ENCODE results near the gene KMO.

DNA sequence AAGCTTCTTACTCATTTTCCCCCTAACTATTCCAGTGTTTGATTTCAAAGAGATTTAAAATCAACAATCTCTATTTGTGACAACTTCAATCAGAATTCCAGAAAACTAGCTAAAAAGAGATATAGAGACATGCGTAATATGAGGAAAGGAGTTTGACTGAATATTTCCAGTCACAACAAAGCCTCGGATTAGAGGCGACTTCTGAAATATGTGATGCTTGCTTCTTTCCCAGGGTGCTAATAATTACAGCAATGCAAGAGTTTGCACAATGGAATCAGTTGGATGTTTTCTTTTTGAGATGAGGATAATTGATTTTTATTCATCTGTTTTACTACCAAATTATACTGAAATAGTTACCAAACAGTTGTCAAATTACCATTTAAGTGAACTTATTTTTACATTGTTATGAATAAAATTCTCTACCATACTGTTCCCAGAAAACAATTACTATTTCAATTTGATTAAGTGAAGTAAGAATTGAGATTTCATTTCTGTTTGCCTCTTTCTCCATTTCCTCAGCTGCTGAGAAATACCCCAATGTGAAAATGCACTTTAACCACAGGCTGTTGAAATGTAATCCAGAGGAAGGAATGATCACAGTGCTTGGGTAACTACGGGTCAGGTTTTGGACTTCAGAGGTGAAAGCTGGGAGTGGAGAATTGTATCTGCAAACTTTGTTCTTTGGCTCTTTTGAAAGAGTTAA, 28.1 kb downstream of the KMO start:
- TF ChIP-seq EP300 (IDR thresholded peaks at IDR 0.05) (no peak), POLR2A (IDR thresholded peaks at IDR 0.05) (no peak), POLR2AphosphoS5 (IDR thresholded peaks at IDR 0.05) (no peak)
- TF ChIP-seq, protein P1, sequence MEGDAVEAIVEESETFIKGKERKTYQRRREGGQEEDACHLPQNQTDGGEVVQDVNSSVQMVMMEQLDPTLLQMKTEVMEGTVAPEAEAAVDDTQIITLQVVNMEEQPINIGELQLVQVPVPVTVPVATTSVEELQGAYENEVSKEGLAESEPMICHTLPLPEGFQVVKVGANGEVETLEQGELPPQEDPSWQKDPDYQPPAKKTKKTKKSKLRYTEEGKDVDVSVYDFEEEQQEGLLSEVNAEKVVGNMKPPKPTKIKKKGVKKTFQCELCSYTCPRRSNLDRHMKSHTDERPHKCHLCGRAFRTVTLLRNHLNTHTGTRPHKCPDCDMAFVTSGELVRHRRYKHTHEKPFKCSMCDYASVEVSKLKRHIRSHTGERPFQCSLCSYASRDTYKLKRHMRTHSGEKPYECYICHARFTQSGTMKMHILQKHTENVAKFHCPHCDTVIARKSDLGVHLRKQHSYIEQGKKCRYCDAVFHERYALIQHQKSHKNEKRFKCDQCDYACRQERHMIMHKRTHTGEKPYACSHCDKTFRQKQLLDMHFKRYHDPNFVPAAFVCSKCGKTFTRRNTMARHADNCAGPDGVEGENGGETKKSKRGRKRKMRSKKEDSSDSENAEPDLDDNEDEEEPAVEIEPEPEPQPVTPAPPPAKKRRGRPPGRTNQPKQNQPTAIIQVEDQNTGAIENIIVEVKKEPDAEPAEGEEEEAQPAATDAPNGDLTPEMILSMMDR (IDR thresholded peaks at IDR 0.05) = no peak
